ENCODE results near the gene NDRG3.

- TF ChIP-seq CTCF (IDR thresholded peaks at IDR 0.05) (no peak), POLR2AphosphoS5 (IDR thresholded peaks at IDR 0.05; ENCODE audit: insufficient read depth in 1 of 2, low read depth in 1 of 2) (no peak), POLR2A (IDR thresholded peaks at IDR 0.05) (no peak)
These were observed 1.6 kb downstream of the NDRG3 start for GRCh38 chr20:36744243-36744642.

All from vagina (tissue), 2 donors.